Activated B cell treated with CpG ODN at 0.5 μM for 24 hours (primary cell): ENCODE data around the gene KIF4A. TPM values are rescaled to one million over a fixed set of nuclear protein-coding genes. Genes with fewer than 3 reads are reported as not detected.
"Not testable (repeated sequence)": the region's sequence is repeated elsewhere in the genome, so short reads cannot be mapped to it uniquely, and the experiment has no call there.

Experiments used
- ATAC-seq: fragments of 200-7000 bp; cut with Tn5 transposase; one replicate; pipeline ENCODE4 v1.10.0; 2021; ENCODE audit warnings: low read depth, mild to moderate bottlenecking, moderate library complexity
- CTCF ChIA-PET: fragments of 350-600 bp; sonication (Branson Sonifier 250); formaldehyde crosslinking; loops from one replicate; lab custom pipeline; 2021; ENCODE audit warnings: antibody characterized with exemption; lab: Charles Lee
- POLR2A ChIA-PET: fragments of 350-600 bp; sonication (Branson Sonifier 250); formaldehyde crosslinking; loops from one replicate; lab custom pipeline; 2021; ENCODE audit warnings: antibody characterized with exemption; lab: Charles Lee
- DNase-seq: peaks from one replicate; pipeline ENCODE4 v3.0.0; 2022
- H3K27ac Mint-ChIP-seq: one replicate; pipeline ENCODE4 v1.8.0; 2020; ENCODE audit warnings: mixed read lengths
- H3K27me3 Mint-ChIP-seq: one replicate; pipeline ENCODE4 v1.8.0; 2021; ENCODE audit warnings: mixed read lengths
- H3K36me3 Mint-ChIP-seq: one replicate; pipeline ENCODE4 v1.8.0; 2021; ENCODE audit warnings: low read depth, mixed read lengths
- H3K4me1 Mint-ChIP-seq: one replicate; pipeline ENCODE4 v1.8.0; 2021; ENCODE audit warnings: mixed read lengths
- H3K4me3 Mint-ChIP-seq: one replicate; pipeline ENCODE4 v1.8.0; 2020; ENCODE audit warnings: mild to moderate bottlenecking, mixed read lengths
- H3K9me3 Mint-ChIP-seq: one replicate; pipeline ENCODE4 v1.8.0; 2020; ENCODE audit warnings: mixed read lengths
- intact Hi-C: fragments of 100-400 bp; cut with micrococcal nuclease; formaldehyde crosslinking; loops from one replicate; pipeline ENCODE4 v1.15.1; 2024
- total RNA-seq: library from RNA; stranded (reverse); gene quantifications from 2 replicates; pipeline ENCODE4 v1.2.3, GENCODE V29; 2022
- TF ChIP-seq, protein P1 (sequence below): fragments of 200-600 bp; IDR thresholded peaks from one replicate; pipeline ENCODE4 v1.8.0; 2022; ENCODE audit warnings: antibody characterized with exemption, mild to moderate bottlenecking

Gene KIF4A
- total RNA-seq, 1 donor from 2014 or later: 0.49 TPM

DNA sequence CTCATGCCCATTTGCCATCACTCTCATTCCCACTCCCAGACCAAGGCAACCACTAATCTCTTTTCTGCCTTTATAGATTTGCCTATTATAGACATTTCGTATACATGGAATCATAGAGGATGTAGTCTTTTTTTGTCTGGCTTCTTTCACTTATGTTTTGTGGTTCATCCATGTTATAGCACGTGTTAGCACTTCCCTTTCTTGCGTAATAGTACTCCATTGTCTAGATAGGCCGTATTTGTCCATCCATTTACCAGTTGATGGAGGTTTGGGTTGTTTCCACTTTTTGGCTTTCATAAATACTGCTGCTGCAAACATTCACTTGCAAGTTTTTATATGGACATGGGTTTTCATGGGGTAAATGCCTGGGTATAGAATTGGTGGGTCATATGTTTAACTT lies 48.4 kb downstream of the KIF4A start:
- DNase-seq: no peak
- no peak for ATAC-seq
- Mint-ChIP-seq H3K27me3 (no peaks in the 10 kb centered on the region), H3K9me3 (no peaks in the 10 kb centered on the region), H3K36me3 (no peaks in the 10 kb centered on the region), H3K27ac (no peak overlapping the region), H3K4me3 (no peak overlapping the region), H3K4me1 (peaks cover 6% of the 10 kb centered on the region)
- CTCF ChIA-PET: no interaction called here
- intact Hi-C loops: loop anchor here (10.0 kb wide), 2 partner anchors 47 to 97 kb away; no protein-coding TSS in a partner anchor
- POLR2A ChIA-PET: no interaction called here
- TF ChIP-seq, protein P1, sequence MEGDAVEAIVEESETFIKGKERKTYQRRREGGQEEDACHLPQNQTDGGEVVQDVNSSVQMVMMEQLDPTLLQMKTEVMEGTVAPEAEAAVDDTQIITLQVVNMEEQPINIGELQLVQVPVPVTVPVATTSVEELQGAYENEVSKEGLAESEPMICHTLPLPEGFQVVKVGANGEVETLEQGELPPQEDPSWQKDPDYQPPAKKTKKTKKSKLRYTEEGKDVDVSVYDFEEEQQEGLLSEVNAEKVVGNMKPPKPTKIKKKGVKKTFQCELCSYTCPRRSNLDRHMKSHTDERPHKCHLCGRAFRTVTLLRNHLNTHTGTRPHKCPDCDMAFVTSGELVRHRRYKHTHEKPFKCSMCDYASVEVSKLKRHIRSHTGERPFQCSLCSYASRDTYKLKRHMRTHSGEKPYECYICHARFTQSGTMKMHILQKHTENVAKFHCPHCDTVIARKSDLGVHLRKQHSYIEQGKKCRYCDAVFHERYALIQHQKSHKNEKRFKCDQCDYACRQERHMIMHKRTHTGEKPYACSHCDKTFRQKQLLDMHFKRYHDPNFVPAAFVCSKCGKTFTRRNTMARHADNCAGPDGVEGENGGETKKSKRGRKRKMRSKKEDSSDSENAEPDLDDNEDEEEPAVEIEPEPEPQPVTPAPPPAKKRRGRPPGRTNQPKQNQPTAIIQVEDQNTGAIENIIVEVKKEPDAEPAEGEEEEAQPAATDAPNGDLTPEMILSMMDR: no peak

DNA sequence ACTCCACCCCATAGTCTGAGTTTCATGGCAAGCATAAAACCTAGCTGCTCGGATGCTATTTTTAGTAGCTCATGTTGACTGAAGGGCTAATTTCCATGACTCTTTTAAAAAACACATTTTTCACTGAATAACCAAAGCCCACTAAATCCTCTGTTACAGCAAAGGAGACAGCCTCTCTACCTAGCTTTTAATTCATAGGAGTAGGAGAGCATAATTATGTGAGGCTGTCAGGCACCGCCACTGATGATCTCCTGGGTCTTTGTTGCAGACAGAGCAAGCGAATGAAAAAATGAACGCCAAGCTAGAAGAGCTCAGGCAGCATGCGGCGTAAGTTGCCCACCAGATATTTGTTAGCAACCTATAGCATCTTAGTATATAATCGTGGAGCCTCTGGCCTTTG lies 53.5 kb downstream of the KIF4A start:
- Mint-ChIP-seq H3K9me3 (no peaks in the 10 kb centered on the region), H3K27me3 (no peaks in the 10 kb centered on the region), H3K4me3 (no peak overlapping the region), H3K4me1 (no peaks in the 10 kb centered on the region), H3K27ac (no peak overlapping the region), H3K36me3 (no peaks in the 10 kb centered on the region)
- CTCF ChIA-PET: no interaction called here
- intact Hi-C loops: no loop called here
- DNase-seq (no peak), ATAC-seq (no peak)
- TF ChIP-seq, protein P1: no peak
- POLR2A ChIA-PET: interaction anchor here (0.5 kb wide), 1 partner anchor 1564 kb away, joined by 3 read pairs; no protein-coding TSS in a partner anchor

DNA sequence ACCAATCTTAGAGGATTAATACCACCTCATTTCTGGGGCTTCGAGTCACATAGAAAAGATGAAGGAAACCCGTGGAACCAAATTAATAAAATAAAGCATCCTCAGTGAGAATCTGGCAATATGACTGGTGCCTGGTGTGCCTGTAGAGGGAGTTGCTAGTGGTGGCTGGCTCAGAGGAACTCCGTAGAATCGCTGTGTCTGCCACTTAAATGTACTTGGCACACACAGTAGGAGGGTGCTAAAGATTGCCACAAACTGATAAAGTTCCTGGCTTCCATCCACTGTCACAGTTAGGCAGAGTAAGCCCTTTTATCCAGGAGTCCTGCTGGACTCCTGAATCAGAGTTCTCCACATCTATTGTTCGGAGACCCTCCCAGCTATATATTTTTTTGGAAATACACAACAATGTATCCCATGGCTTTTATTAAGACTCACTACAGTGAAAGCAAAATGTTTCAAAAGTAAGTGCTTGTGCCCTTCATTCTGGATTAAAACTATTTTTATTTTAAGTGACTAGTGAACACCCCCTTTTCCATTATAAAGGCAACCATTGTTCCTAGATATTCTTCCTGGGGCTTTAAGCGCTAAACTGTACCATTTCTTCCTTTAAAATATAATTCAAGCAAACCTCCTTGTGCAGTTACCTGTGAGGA lies 56.6 kb downstream of the KIF4A start:
- intact Hi-C loops: no loop called here
- TF ChIP-seq, protein P1: no peak
- no peak for DNase-seq
- POLR2A ChIA-PET: no interaction called here
- Mint-ChIP-seq H3K27me3 (no peaks in the 10 kb centered on the region), H3K4me1 (no peaks in the 10 kb centered on the region), H3K9me3 (no peaks in the 10 kb centered on the region), H3K27ac (no peak overlapping the region), H3K36me3 (no peaks in the 10 kb centered on the region), H3K4me3 (no peak overlapping the region)
- CTCF ChIA-PET: no interaction called here
- ATAC-seq: no peak

DNA sequence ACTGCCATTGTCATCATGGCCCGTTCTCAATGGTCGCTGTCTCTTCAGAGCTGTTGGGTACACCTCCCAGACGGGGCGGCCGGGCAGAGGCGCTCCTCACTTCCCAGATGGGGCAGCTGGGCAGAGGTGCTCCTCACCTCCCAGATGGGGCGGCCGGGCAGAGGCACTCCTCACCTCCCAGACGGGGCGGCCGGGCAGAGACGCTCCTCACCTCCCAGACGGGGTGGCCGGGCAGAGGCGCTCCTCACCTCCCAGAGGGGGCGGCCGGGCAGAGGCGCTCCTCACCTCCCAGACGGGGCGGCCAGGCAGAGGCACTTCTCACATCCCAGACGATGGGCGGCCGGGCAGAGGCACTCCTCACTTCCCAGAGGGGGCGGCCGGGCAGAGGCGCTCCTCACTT lies 58.9 kb downstream of the KIF4A start:
- intact Hi-C loops, H3K36me3 Mint-ChIP-seq, ATAC-seq, DNase-seq, H3K27ac Mint-ChIP-seq, CTCF ChIA-PET, H3K9me3 Mint-ChIP-seq, H3K4me3 Mint-ChIP-seq, H3K27me3 Mint-ChIP-seq, POLR2A ChIA-PET, H3K4me1 Mint-ChIP-seq: not testable (repeated sequence)

DNA sequence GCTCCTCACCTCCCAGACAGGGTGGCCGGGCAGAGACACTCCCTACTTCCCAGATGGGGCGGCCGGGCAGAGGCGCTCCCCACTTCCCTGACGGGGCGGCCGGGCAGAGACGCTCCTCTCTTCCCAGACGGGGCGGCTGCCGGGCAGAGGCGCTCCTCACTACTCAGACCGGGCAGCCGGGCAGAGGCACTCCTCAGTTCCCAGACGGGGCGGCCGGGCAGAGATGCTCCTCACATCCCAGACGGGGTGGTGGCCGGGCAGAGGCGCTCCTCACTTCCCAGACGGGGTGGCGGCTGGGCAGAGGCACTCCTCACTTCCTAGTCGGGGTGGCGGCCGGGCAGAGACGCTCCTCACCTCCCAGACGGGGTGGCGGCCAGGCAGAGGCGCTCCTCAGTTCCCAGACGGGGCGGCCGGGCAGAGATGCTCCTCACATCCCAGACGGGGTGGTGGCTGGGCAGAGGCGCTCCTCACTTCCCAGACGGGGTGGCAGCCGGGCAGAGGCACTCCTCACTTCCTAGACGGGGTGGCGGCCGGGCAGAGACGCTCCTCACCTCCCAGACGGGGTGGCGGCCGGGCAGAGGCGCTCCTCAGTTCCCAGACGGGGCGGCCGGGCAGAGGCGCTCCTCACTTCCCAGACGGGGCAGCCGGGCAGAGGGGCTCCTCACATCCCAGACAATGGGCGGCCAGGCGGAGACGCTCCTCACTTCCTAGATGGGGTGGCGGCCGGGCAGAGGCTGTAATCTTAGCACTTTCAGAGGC lies 59.6 kb downstream of the KIF4A start:
- H3K27me3 Mint-ChIP-seq, H3K9me3 Mint-ChIP-seq, H3K36me3 Mint-ChIP-seq, POLR2A ChIA-PET, intact Hi-C loops, ATAC-seq, DNase-seq, H3K4me3 Mint-ChIP-seq, CTCF ChIA-PET, H3K27ac Mint-ChIP-seq, H3K4me1 Mint-ChIP-seq: not testable (repeated sequence)

DNA sequence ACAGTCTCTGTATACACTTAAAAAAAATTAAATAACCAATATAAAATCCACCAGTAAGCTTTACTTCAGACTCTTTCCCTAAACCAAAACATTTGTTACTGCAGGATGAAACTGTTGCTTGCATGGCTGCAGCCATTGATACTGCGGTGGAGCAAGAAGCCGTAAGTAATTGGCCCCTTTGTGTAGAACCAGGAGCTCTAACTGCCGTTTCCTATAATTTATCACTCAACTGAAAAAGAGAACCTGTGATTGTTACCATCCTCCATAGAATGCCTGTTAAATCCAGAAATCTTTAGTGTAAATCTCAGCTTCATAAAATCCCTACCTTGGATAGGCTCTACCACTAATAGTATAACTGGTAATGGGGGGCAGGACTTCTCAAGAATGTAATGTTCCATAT lies 62.6 kb downstream of the KIF4A start:
- H3K36me3 Mint-ChIP-seq: no peaks in the 10 kb centered on the region
- no peak for DNase-seq
- no peaks in the 10 kb centered on the region for H3K9me3 Mint-ChIP-seq
- ChIA-PET POLR2A (no interaction called here), CTCF (no interaction called here)
- H3K27me3 Mint-ChIP-seq: no peaks in the 10 kb centered on the region
- H3K4me1 Mint-ChIP-seq: no peaks in the 10 kb centered on the region
- H3K4me3 Mint-ChIP-seq: no peak overlapping the region
- TF ChIP-seq, protein P1: no peak
- no peak for ATAC-seq
- intact Hi-C loops: no loop called here
- H3K27ac Mint-ChIP-seq: no peak overlapping the region
